GM10847 (cell line): Measurements from ENCODE around the gene C1orf174.

ENCODE experiments used
- POLR2A ChIP-seq: IDR thresholded peaks from 2 replicates; pipeline ENCODE4 v1.6.1; 2011; ENCODE audit not compliant: insufficient read length; ENCODE audit errors: extremely low read depth

Gene C1orf174

GRCh38 chr1:3856923-3857790 lies 42.9 kb downstream of the C1orf174 start, which contains the start of the genes CEP104 and DFFB:
Gene CEP104, minus strand, starts transcription at chr1:3857211. Its CDS starts 4,804 bp downstream, at chr1:3852407.
Gene DFFB, plus strand, starts transcription at chr1:3857476. Its CDS starts 128 bp downstream, at chr1:3857604.
- TF ChIP-seq POLR2A: peak; percentile 38

GRCh38 chr1:3852711-3853485 lies 47.2 kb downstream of the C1orf174 start:
- no peak for TF ChIP-seq POLR2A

GRCh38 chr1:3852091-3852490 lies 48.0 kb downstream of the C1orf174 start:
- no peak for TF ChIP-seq POLR2A

- TF ChIP-seq POLR2A: no peak
Observed at GRCh38 chr1:3851292-3851691, 48.8 kb downstream of the C1orf174 start.

- TF ChIP-seq POLR2A: no peak
Observed at GRCh38 chr1:3850857-3851256, 49.2 kb downstream of the C1orf174 start.

GRCh38 chr1:3847081-3847480 lies 53.0 kb downstream of the C1orf174 start:
- no peak for TF ChIP-seq POLR2A

- TF ChIP-seq POLR2A: no peak
Observed at GRCh38 chr1:3846541-3846940, 53.5 kb downstream of the C1orf174 start.

- TF ChIP-seq POLR2A: no peak
Observed at GRCh38 chr1:3842912-3843311, 57.2 kb downstream of the C1orf174 start.

GRCh38 chr1:3841491-3841890 lies 58.6 kb downstream of the C1orf174 start:
- no peak for TF ChIP-seq POLR2A
